Glomerular visceral epithelial cell (primary cell): ENCODE measurements around the gene LDLRAD4.

Experiments used
- DNase-seq: peaks from one replicate; pipeline ENCODE4 v3.0.0-alpha.2; 2016; ENCODE audit errors: extremely low spot score

The LDLRAD4 gene

GRCh38 chr18:13548106-13548819, 329.7 kb downstream of the LDLRAD4 start:
- DNase-seq = no peak

DNA sequence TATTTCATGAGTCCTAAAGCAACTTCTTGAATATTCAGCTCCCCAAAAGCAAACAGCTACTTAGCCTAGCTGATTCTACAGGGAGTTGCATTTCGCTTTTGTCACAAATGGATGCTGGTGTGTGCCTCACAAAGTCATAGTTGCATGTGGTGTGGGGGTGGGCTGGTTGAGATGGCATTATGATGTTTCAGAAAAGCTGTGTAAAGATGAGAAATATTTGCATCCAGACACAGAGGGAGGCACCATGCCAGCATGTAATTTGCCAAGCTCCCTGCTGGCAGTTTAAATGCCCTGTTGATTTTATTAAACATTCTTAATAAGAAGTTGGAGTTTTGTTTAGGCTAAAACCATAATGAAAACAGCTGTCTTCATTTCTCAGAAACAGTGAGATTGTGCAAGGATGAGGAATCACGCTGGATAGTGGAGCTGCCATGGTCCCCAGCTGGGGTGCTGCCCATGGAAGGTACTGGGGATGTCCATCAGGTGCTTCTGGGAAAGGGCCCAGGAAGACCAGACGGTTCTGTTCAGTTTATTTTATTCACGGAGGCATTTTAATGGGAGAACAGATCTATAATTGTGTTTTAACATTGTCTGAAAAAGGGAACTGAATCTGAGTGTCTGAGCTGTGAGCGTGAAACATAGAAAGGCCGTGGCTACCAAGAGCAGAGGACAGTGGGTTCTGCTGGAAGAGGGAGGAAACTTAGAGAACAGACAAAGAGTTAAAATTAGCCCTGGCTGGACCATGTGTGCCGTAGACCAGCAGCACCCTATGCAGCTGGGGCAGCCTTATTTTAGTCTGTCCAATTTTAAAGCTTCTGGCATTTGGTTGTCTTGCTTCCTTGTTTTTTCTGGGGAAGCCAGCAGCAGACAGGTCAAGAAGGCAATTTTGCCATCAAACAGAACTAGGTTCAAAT, 330.7 kb downstream of the LDLRAD4 start:
- no peak for DNase-seq

DNA sequence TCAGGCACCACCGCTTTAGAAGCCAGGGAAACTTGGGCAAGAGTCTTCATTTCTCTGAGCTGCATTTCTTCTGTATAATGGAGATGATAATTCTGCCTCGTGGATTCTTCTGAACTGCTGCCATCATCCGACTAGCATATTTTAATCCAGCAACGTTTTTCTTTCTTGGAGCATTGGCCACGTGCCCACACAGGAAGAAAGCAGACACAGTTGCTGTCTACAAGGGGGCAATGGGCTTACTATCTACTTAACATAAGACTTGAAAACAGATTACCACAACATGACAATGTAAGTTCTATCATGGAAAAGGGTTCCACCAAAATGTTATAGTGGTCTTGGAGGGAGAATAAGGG, 331.3 kb downstream of the LDLRAD4 start:
- DNase-seq = no peak

DNA sequence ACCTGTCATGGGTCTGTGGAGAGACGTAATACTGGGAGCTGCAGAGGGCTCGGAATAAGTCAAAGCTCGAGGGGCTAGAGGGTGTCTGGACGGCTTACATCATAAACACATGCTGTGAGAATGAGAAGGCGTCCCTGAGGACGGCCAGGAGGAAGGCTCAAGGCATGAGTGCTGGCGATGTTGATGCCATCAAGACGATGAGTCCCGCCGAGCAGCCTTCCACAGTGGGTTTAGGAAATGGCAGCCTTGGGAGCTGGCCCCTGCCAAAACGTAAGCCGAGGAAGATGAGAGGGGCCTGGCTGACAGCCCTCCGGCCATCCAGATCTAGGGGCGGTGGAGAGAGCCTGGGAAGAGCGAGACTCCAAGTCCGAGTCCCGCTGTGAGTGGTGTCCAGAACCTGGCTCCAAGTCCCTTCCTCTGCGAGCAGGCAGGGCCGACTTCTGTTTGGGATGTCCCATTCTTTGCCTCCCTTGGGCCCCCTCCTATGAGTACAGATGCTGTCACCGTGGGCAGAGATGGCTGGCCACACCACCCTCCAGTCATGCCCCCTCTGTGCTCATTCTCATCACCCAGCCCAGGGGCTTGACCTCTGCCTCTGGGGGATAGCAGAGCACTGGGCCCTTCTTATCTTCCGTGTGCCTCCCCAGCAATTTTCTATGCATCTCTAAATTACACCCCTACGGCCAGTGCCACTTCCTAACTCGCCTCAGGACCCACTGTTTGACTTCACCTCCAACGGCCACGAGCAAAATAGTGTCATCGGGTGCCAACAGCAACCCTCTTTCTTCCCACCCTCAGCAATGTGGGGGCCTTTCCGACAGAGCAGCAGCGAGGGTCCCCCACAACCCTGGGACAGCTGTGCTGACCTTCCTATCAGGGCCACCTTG, 332.1 kb downstream of the LDLRAD4 start:
- no peak for DNase-seq

- DNase-seq = no peak
These were observed 332.7 kb downstream of the LDLRAD4 start for GRCh38 chr18:13551305-13551603.

DNA sequence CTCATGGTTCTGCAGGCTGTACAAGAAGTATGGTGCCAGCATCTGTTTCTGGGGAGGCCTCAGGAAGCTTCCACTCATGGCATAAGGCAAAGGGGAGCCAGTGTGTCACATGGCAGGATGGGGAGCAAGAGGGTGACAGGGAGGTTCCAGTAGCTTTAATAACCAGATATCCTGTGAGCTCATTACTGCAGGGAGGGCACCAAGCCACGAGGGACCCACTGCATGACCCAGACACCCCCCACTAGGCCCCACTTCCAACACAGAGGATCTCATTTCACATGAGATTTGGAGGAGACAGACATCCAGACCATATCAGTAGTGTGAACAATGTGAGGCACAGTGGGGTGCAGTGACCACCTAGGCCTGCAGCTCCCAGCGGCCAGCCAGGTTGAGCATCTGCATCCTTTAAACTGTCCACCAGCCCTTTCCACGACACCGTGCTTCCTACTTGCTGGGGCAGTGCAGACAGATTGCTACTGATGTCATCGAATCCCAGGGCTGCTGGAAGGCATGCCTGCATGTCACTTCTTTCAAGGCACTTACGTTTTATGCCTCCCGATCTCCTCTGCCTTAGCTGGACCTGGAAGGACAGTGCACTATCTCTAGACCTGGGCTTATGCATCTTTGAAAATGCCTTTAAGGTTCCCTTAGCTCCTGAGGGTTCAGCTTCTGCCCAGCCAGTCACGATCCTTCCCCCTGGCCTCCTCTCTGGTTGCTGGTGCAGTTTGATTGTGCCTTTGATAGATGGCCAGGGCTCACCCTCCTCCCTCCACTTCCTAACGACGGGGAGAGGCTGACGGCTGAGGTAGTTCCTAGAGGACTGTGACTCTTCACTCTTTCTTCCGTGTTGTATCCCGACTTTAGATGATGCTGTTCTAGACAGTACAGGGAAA, 333.5 kb downstream of the LDLRAD4 start:
- DNase-seq = no peak

GRCh38 chr18:13553449-13553848, 334.9 kb downstream of the LDLRAD4 start:
- no peak for DNase-seq

DNA sequence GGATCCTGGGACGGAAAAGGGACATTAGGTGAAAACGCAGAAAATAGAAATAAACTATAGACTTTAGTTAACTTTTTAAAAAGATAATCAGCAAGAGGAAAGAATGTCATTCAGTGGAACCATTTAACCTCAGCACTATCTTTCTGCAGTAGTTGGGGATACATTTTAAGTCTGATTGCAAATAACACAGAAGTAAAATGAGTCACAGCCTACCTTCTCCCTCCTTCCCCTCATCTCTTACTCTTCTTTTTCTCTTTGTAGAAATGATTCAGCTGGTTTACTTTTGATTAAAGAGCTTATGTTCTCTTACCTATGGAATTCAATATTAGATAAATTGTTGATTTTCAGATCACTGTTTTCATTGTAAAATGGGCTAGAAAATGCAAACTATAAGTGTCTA, 336.6 kb downstream of the LDLRAD4 start:
- DNase-seq = no peak

GRCh38 chr18:13555865-13556264, 337.3 kb downstream of the LDLRAD4 start:
- no peak for DNase-seq

GRCh38 chr18:13556502-13556901, 337.9 kb downstream of the LDLRAD4 start:
- DNase-seq = no peak

DNA sequence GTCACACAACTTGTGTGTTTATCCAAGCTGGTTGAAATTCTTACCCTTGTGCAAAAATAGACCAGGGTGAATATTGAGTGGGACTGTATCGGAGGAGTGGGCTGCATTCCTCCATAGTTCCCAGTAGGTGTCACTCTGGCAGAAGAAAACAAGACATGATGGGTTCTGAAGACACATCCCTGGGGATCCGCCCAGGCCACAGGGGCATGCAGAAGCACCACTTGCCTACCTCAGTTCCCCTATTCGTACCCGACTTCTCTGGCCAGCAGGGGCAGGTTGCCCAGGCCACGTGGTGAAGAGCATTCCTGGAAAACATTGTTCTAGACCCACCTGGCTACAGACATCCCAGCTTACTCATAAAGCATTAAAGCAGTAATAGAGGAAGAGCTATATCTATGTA, 339.6 kb downstream of the LDLRAD4 start:
- peak; percentile 37 for DNase-seq

DNA sequence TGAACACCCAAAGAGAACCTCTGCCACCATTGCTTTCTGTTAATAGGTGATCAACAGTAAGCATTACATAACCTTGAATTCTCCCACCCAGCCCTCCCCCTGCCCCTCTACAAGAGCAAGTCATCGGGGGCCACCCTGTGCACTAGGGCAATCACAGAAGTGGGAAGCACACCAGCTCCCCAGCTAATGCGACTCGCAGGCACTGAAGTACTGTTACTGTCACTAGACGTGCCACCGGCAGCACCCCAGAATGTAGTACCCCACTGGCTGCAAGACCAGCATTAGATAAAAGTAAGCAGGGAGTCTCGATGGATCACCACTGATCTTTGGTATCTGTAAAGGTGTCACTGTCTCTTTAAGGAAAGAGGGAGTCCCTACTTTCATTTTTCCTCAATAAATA, 340.2 kb downstream of the LDLRAD4 start:
- DNase-seq = no peak

DNA sequence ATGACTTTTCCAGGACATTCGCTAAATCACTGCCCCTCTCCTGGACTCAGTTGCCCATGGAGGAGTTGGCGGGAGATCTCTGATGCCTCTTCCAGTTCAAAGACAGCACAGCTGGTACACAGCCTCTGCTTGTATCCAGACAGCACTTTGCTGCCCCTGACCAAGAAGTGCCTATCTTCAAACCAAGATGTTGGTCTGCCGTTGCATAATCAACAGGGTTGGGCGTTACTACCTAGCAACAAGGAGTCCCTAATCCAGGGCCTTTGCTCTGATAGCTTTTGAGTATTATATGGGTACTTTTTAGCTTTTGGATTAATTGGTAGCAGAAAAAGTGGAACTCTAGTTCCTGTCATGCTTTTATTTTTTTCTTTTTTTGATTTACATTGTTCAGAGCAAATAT, 341.2 kb downstream of the LDLRAD4 start:
- DNase-seq = no peak

DNA sequence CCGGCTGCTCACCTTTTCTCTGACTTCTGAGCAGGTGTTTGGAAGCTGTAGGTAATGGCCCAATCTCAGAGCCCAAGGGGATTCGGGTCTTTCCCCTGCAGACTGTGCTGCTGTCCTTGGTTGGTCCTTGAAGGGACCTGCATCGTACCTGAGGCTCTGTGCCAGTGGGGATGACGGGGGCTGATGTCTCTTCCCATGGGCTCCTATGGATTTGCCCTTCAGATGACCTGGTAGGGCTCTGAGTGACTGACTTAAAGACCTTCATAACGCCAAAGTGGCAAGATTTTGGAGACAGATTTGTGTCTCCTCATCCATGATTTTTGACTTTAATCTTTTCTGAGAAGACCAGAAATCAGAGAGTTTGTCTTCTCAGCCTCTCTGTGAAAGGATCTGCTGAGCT, 341.7 kb downstream of the LDLRAD4 start:
- no peak for DNase-seq

DNA sequence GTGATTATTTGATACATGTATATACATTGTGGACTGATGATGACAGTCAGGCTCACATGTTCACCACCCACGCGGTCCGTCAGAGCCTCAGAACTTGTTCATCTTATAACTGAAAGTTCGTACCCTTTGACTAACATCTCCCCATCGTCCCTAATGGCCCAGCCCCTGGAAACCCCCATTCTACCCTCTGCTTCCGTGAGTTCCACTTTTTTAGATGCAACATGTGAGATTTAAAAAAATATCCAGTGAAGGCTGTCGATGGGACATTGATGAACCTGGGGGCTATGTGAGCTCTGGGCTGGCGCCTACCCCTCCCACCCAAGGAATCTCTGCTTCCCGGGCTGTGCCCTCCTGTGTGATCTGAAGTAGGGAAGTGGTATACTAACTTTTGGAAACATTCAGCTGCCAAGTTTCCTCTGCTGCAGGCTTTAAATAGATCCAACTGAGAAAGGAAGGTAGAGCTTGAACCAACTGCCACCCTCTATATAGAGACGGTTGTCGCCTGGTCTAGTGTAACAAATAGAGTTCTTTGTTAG, 344.0 kb downstream of the LDLRAD4 start:
- no peak for DNase-seq

DNA sequence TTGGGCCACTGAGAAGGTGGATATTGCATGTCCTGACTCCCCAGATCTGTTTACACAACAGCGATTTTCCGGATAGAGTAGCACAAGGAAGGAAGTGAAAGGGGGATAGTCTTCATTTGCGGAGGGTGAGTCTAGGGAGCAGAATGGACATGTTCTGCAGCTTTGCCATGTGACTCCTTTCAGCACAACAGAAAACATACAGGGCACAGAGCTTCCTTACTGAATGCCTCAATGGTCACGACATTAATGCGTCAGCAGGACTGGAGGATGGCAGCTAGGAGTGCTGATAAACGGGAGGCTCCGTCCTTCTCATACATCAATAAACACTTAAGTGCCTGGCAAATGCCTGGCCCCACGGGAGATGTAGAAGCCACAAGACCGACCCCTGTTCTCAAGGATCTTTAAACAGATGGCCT, 344.8 kb downstream of the LDLRAD4 start:
- no peak for DNase-seq

GRCh38 chr18:13564579-13564978, 346.0 kb downstream of the LDLRAD4 start:
- DNase-seq = no peak

- DNase-seq = no peak
These were observed 346.7 kb downstream of the LDLRAD4 start for GRCh38 chr18:13565228-13565627.

- no peak for DNase-seq
These were observed 348.6 kb downstream of the LDLRAD4 start for GRCh38 chr18:13566941-13567746.
